Gastroesophageal sphincter (tissue), 3 donors: ENCODE measurements around the gene ISYNA1.

Experiments used
- CTCF ChIP-seq, 4 experiments: fragments of 200-600 bp in 2 of 4; fragments of 450-650 bp in 2 of 4; sonication (generic) in 1 of 4; IDR thresholded peaks; one replicate each; pipeline ENCODE4 v1.5.1; 2017 to 2019; ENCODE audit warnings: antibody characterized with exemption in 4 of 4, mild to moderate bottlenecking in 2 of 4, moderate library complexity in 2 of 4
- EP300 ChIP-seq: sonication (generic); formaldehyde crosslinking; IDR thresholded peaks from one replicate; pipeline ENCODE4 v1.6.1; 2017; ENCODE audit warnings: antibody characterized with exemption, mild to moderate bottlenecking
- POLR2A ChIP-seq, 2 donors: fragments of 450-650 bp; IDR thresholded peaks; one replicate each; pipeline ENCODE4 v1.6.1; 2017; ENCODE audit warnings: antibody characterized with exemption in 2 of 2, mild to moderate bottlenecking in 2 of 2, moderate library complexity in 1 of 2

GRCh38 chr19:18442941-18443340 is 5.0 kb upstream of the ISYNA1 start:
- TF ChIP-seq POLR2A (IDR thresholded peaks at IDR 0.05) (no peak), EP300 (no peak), CTCF (IDR thresholded peaks at IDR 0.05) (no peak)
